ENCODE data around the gene GZMA.

- TF ChIP-seq CTCF (IDR thresholded peaks at IDR 0.05; ENCODE audit: borderline replicate concordance, extremely low read depth, low read length, poor library complexity, severe bottlenecking), result no peak
- TF ChIP-seq EZH2 (IDR thresholded peaks at IDR 0.05; ENCODE audit: borderline replicate concordance, low read depth, low read length, severe bottlenecking), result no peak
These were observed 6.2 kb downstream of the GZMA start for GRCh38 chr5:55108661-55109060.
